Measurements from ENCODE around the gene SH2D4B. TPM values are rescaled to one million over a fixed set of nuclear protein-coding genes. Genes with fewer than 3 reads are reported as not detected.

The SH2D4B gene
- total and polyA plus RNA-seq, 8 donors, result 0.03 to 0.18 TPM; not detected in 6

DNA sequence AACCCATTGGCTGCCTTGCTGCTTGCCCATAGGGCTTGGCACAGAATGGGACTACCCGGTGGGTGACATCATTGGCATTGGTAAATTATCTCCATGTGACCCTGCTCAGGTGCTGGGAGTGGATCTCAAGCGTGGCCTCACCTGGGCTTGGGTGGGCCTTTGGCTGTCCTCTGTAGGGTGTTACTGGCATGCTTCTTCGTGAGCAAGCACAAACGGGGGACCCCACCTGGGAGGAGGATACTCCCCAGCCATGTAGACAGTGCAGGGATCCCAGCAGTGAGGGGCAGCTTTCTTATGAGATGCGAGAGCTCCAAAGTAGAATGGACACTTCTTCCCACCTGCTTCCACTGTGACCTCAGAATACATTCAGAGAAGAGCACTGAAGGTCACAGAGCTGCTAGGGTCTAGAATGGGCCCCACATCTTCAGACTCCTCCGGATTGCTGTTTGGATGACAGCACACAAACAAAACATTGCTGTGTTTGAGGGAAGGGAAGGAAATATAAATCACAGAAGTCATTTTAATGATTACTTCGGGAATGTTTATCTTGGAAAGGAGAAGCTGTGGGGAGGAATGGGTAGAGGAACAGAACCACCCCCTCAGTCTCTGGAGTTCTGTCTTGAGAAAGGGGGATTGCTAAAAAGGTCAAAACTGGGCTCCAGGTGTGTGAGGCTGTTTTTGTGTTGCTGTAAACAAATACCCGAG is 75.9 kb downstream of the SH2D4B start:
- no peaks in the 10 kb centered on the region for H3K27me3 ChIP-seq
- no peaks in the 10 kb centered on the region for H3K9me3 ChIP-seq
- intact Hi-C loops (cut with DNase I; ENCODE audit: low total_unique reads), result no loop called here
- DNase-seq, result no peak
- 67 to 77% (median 76%) methylated on average over 8 of the region's 8 CpGs for WGBS, 5 donors
- no peak for TF ChIP-seq EP300 (IDR thresholded peaks at IDR 0.05)
- TF ChIP-seq POLR2AphosphoS5 (IDR thresholded peaks at IDR 0.05), result no peak
- TF ChIP-seq, protein P1, sequence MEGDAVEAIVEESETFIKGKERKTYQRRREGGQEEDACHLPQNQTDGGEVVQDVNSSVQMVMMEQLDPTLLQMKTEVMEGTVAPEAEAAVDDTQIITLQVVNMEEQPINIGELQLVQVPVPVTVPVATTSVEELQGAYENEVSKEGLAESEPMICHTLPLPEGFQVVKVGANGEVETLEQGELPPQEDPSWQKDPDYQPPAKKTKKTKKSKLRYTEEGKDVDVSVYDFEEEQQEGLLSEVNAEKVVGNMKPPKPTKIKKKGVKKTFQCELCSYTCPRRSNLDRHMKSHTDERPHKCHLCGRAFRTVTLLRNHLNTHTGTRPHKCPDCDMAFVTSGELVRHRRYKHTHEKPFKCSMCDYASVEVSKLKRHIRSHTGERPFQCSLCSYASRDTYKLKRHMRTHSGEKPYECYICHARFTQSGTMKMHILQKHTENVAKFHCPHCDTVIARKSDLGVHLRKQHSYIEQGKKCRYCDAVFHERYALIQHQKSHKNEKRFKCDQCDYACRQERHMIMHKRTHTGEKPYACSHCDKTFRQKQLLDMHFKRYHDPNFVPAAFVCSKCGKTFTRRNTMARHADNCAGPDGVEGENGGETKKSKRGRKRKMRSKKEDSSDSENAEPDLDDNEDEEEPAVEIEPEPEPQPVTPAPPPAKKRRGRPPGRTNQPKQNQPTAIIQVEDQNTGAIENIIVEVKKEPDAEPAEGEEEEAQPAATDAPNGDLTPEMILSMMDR (IDR thresholded peaks at IDR 0.05), result no peak
- TF ChIP-seq POLR2A (IDR thresholded peaks at IDR 0.05), result no peak
- no peaks in the 10 kb centered on the region for H3K4me1 ChIP-seq
- no peak overlapping the region for H3K27ac ChIP-seq
- no peak overlapping the region for H3K4me3 ChIP-seq
- no peaks in the 10 kb centered on the region for H3K36me3 ChIP-seq

DNA sequence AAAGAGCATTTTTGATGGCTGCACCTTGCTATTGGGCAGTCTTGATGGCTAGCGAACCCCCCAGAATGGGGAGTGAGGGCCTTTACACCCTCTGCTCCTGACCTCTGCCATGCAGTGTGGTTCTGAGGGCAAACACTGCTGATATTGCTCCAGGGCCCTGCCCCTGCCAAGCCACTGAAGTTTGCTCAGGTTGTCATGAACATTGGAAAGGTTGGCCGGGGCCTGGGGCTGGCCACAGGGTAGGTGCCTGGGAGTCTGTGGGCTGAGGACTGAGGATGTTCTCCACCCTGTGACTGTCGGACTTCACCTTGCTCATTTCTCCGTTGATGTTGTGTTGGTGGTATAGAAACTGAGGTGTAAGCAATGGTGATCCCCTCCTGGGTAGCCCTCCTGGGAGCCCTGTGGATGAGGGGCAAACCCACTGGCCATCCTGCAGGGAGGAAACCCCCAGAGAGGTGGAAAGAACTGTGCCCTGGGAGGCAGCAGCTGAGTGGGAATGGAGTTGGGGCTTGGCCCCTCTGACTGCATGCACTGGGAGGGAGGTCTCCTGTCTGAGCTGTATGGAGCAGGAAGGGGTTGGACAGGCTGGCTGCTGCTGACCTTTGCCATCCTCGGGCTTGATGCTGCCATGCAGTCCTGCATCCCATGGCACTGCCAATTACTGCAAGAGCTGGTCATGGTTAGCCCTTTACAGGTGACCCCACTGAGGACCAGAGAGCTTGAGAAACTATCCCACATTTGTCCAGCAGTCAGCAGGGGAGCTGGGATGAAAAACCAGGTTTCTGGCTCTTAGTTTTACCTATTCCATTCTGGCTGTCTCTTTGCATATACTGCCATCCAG is 77.1 kb downstream of the SH2D4B start:
- Histone ChIP-seq H3K36me3 (no peaks in the 10 kb centered on the region), H3K4me1 (no peaks in the 10 kb centered on the region), H3K27ac (no peak overlapping the region), H3K4me3 (no peak overlapping the region), H3K9me3 (no peaks in the 10 kb centered on the region), H3K27me3 (no peaks in the 10 kb centered on the region)
- DNase-seq, result no peak
- 81 to 91% (median 90%) methylated on average over 5 of the region's 5 CpGs for WGBS, 5 donors
- intact Hi-C loops (cut with DNase I; ENCODE audit: low total_unique reads), result no loop called here
- TF ChIP-seq, protein P1 (IDR thresholded peaks at IDR 0.05), result no peak
- TF ChIP-seq POLR2AphosphoS5 (IDR thresholded peaks at IDR 0.05), result no peak
- no peak for TF ChIP-seq EP300 (IDR thresholded peaks at IDR 0.05)
- no peak for TF ChIP-seq POLR2A (IDR thresholded peaks at IDR 0.05)

DNA sequence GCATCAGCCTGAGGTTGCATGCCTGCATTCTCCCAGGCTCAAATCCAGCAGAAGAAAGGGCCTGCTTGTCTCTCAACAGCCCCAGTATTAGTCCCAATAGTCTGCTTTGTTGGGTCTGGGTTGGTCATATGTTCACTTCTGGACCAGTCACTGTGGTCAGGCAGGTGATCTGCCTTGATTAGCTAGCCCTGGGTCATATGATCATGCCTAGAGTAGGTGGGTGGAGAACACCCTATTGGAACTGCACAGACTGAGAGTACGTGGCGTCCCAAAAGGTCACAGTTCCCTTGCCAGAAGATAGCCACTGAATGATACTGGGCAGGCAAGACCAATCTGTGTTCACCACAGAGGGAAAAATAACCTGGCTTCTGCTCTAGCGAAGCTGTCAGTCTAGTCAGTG is 80.1 kb downstream of the SH2D4B start:
- Histone ChIP-seq H3K27me3 (no peaks in the 10 kb centered on the region), H3K4me1 (no peaks in the 10 kb centered on the region), H3K9me3 (no peaks in the 10 kb centered on the region), H3K36me3 (no peaks in the 10 kb centered on the region), H3K27ac (no peak overlapping the region), H3K4me3 (no peak overlapping the region)
- intact Hi-C loops (cut with DNase I; ENCODE audit: low total_unique reads), result no loop called here
- 85 to 90% (median 86%) methylated on average over 3 of the region's 3 CpGs for WGBS, 5 donors
- no peak for DNase-seq
- no peak for TF ChIP-seq POLR2A (IDR thresholded peaks at IDR 0.05)
- TF ChIP-seq, protein P1 (IDR thresholded peaks at IDR 0.05), result no peak

DNA sequence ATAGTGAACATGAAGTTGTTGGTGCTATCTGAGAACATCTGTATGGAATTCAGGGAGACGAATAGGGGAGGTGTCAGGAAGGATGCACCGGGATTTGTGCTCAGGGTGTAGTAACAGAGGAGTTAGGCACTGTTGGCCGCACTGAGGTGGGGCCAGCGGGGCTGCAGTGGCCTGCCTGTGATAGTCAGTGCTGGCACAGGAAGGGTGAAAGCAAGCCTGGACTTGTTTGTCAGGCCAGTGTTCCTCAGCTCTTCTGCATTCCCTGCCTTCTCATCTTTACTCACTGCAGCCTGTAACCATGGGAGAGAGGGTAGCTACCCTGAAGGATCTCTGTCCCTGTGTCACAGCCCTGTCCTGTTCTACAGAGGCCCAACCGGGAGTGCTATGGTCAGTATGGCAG is 81.3 kb downstream of the SH2D4B start:
- no peaks in the 10 kb centered on the region for H3K9me3 ChIP-seq
- WGBS, 5 donors, result 85 to 92% (median 88%) methylated on average over 5 of the region's 5 CpGs
- no peak overlapping the region for H3K27ac ChIP-seq
- TF ChIP-seq POLR2AphosphoS5 (IDR thresholded peaks at IDR 0.05), result no peak
- no peak for TF ChIP-seq POLR2A (IDR thresholded peaks at IDR 0.05)
- no peak for TF ChIP-seq EP300 (IDR thresholded peaks at IDR 0.05)
- TF ChIP-seq, protein P1 (IDR thresholded peaks at IDR 0.05), result no peak
- intact Hi-C loops (cut with DNase I; ENCODE audit: low total_unique reads), result no loop called here
- DNase-seq, result no peak
- no peaks in the 10 kb centered on the region for H3K27me3 ChIP-seq
- H3K4me1 ChIP-seq, result no peaks in the 10 kb centered on the region
- no peaks in the 10 kb centered on the region for H3K36me3 ChIP-seq
- no peak overlapping the region for H3K4me3 ChIP-seq
